ENCODE measurements around the gene MYO19.
"Not testable (repeated sequence)": the region's sequence is repeated elsewhere in the genome, so short reads cannot be mapped to it uniquely, and the experiment has no call there.

DNA sequence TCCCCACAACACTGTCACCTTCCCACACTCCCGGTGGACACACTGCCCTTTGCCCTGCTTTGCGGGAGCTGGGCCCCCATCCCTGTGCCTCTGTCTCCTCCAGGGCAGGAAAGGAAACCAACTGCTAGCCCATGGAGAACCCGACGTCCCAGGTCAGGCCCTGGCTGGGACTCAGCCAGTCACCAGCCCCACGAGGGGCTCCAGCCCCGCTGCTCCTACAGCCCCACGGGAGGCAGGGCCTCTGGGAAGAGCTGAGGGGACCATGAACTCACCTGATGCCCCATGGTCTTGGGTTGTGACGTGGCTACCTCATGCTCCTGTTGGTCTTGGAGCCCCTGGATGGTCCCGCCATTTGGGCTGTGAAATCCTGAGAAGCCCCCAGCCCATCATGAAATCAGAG lies 81.8 kb downstream of the MYO19 start:
- TF ChIP-seq, protein P1, sequence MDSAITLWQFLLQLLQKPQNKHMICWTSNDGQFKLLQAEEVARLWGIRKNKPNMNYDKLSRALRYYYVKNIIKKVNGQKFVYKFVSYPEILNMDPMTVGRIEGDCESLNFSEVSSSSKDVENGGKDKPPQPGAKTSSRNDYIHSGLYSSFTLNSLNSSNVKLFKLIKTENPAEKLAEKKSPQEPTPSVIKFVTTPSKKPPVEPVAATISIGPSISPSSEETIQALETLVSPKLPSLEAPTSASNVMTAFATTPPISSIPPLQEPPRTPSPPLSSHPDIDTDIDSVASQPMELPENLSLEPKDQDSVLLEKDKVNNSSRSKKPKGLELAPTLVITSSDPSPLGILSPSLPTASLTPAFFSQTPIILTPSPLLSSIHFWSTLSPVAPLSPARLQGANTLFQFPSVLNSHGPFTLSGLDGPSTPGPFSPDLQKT (IDR thresholded peaks at IDR 0.05; ENCODE audit: borderline replicate concordance, low read depth, low read length): not testable (repeated sequence)
- TF ChIP-seq ZNF274 (IDR thresholded peaks at IDR 0.05; ENCODE audit: low read length); ZNF274 (tag by site-specific recombination; IDR thresholded peaks at IDR 0.05; ENCODE audit: borderline replicate concordance); TCF7L2 (IDR thresholded peaks at IDR 0.05; ENCODE audit: borderline replicate concordance, low read depth, low read length); BCL11A (tag by site-specific recombination; IDR thresholded peaks at IDR 0.05; ENCODE audit: low read depth); ZNF624 (tag by site-specific recombination; IDR thresholded peaks at IDR 0.05); ZBTB21 (tag by site-specific recombination; IDR thresholded peaks at IDR 0.05); KLF16 (tag by site-specific recombination; IDR thresholded peaks at IDR 0.05): not testable (repeated sequence)
- TF ChIP-seq, protein P2, sequence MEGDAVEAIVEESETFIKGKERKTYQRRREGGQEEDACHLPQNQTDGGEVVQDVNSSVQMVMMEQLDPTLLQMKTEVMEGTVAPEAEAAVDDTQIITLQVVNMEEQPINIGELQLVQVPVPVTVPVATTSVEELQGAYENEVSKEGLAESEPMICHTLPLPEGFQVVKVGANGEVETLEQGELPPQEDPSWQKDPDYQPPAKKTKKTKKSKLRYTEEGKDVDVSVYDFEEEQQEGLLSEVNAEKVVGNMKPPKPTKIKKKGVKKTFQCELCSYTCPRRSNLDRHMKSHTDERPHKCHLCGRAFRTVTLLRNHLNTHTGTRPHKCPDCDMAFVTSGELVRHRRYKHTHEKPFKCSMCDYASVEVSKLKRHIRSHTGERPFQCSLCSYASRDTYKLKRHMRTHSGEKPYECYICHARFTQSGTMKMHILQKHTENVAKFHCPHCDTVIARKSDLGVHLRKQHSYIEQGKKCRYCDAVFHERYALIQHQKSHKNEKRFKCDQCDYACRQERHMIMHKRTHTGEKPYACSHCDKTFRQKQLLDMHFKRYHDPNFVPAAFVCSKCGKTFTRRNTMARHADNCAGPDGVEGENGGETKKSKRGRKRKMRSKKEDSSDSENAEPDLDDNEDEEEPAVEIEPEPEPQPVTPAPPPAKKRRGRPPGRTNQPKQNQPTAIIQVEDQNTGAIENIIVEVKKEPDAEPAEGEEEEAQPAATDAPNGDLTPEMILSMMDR (tag by site-specific recombination; IDR thresholded peaks at IDR 0.05): not testable (repeated sequence)
- TF ChIP-seq, protein P3, sequence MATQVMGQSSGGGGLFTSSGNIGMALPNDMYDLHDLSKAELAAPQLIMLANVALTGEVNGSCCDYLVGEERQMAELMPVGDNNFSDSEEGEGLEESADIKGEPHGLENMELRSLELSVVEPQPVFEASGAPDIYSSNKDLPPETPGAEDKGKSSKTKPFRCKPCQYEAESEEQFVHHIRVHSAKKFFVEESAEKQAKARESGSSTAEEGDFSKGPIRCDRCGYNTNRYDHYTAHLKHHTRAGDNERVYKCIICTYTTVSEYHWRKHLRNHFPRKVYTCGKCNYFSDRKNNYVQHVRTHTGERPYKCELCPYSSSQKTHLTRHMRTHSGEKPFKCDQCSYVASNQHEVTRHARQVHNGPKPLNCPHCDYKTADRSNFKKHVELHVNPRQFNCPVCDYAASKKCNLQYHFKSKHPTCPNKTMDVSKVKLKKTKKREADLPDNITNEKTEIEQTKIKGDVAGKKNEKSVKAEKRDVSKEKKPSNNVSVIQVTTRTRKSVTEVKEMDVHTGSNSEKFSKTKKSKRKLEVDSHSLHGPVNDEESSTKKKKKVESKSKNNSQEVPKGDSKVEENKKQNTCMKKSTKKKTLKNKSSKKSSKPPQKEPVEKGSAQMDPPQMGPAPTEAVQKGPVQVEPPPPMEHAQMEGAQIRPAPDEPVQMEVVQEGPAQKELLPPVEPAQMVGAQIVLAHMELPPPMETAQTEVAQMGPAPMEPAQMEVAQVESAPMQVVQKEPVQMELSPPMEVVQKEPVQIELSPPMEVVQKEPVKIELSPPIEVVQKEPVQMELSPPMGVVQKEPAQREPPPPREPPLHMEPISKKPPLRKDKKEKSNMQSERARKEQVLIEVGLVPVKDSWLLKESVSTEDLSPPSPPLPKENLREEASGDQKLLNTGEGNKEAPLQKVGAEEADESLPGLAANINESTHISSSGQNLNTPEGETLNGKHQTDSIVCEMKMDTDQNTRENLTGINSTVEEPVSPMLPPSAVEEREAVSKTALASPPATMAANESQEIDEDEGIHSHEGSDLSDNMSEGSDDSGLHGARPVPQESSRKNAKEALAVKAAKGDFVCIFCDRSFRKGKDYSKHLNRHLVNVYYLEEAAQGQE (tag by site-specific recombination; IDR thresholded peaks at IDR 0.05): not testable (repeated sequence)
- TF ChIP-seq, protein P4, sequence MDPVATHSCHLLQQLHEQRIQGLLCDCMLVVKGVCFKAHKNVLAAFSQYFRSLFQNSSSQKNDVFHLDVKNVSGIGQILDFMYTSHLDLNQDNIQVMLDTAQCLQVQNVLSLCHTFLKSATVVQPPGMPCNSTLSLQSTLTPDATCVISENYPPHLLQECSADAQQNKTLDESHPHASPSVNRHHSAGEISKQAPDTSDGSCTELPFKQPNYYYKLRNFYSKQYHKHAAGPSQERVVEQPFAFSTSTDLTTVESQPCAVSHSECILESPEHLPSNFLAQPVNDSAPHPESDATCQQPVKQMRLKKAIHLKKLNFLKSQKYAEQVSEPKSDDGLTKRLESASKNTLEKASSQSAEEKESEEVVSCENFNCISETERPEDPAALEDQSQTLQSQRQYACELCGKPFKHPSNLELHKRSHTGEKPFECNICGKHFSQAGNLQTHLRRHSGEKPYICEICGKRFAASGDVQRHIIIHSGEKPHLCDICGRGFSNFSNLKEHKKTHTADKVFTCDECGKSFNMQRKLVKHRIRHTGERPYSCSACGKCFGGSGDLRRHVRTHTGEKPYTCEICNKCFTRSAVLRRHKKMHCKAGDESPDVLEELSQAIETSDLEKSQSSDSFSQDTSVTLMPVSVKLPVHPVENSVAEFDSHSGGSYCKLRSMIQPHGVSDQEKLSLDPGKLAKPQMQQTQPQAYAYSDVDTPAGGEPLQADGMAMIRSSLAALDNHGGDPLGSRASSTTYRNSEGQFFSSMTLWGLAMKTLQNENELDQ (tag by site-specific recombination; IDR thresholded peaks at IDR 0.05; ENCODE audit: low read depth): not testable (repeated sequence)
- TF ChIP-seq, protein P5, sequence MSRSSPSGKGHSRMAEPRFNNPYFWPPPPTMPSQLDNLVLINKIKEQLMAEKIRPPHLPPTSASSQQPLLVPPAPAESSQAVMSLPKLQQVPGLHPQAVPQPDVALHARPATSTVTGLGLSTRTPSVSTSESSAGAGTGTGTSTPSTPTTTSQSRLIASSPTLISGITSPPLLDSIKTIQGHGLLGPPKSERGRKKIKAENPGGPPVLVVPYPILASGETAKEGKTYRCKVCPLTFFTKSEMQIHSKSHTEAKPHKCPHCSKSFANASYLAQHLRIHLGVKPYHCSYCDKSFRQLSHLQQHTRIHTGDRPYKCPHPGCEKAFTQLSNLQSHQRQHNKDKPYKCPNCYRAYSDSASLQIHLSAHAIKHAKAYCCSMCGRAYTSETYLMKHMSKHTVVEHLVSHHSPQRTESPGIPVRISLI (tag by site-specific recombination; IDR thresholded peaks at IDR 0.05): not testable (repeated sequence)

Measured in HEK293 (cell line).